GM12892 (cell line): Measurements from ENCODE around the gene PCDHGA7.
"Not testable (repeated sequence)": the region's sequence is repeated elsewhere in the genome, so short reads cannot be mapped to it uniquely, and the experiment has no call there.

ENCODE experiments used
- DNase-seq: peaks from one replicate; pipeline ENCODE4 v3.0.0; 2011; ENCODE audit not compliant: insufficient read length
- FAIRE-seq: peaks from 2 replicates; lab custom pipeline; 2011; peaks lifted over from hg19 to GRCh38; lab: Jason Lieb, UNC
- POLR2A ChIP-seq: IDR thresholded peaks from 2 replicates; pipeline ENCODE4 v1.6.1; 2011; ENCODE audit warnings: low read depth, low read length, control low read depth
- POLR2AphosphoS5 ChIP-seq: IDR thresholded peaks from 2 replicates; pipeline ENCODE4 v1.6.1; 2011; ENCODE audit warnings: low read depth, low read length, control low read depth
- TAF1 ChIP-seq: IDR thresholded peaks from 2 replicates; pipeline ENCODE4 v1.6.1; 2011; ENCODE audit warnings: low read depth, mild to moderate bottlenecking, control low read depth, low read length, borderline replicate concordance

PCDHGA7 gene

GRCh38 chr5:141371572-141372475 is 10.7 kb upstream of the PCDHGA7 start:
- DNase-seq (no peak), FAIRE-seq (no peak)
- no peak for TF ChIP-seq POLR2A
- no peak for TF ChIP-seq TAF1
- no peak for TF ChIP-seq POLR2AphosphoS5

GRCh38 chr5:141373673-141374317 is 8.7 kb upstream of the PCDHGA7 start, which contains the start of gene PCDHGA6:
Gene PCDHGA6, plus strand, starts transcription at chr5:141373891. Its CDS starts 193 bp downstream, at chr5:141374084.
- no peak for FAIRE-seq
- TF ChIP-seq TAF1 (no peak), POLR2A (no peak), POLR2AphosphoS5 (no peak)
- no peak for DNase-seq

- no peak for FAIRE-seq
- DNase-seq: no peak
- no peak for TF ChIP-seq POLR2A
- no peak for TF ChIP-seq TAF1
- TF ChIP-seq POLR2AphosphoS5: no peak
These were observed 7.9 kb upstream of the PCDHGA7 start for GRCh38 chr5:141374627-141375026.

- DNase-seq: not testable (repeated sequence)
These were observed 6.9 kb upstream of the PCDHGA7 start for GRCh38 chr5:141375444-141376155.

GRCh38 chr5:141383345-141383744 is 803 bp downstream of the PCDHGA7 start:
- FAIRE-seq (no peak), DNase-seq (no peak)
- TF ChIP-seq POLR2AphosphoS5 (no peak), TAF1 (no peak), POLR2A (no peak)

More at GRCh38 chr5:141375444-141376155, 6.9 kb upstream of the PCDHGA7 start:
- FAIRE-seq: not testable (repeated sequence)

GRCh38 chr5:141384471-141385267 is 2.1 kb downstream of the PCDHGA7 start:
- DNase-seq (no peak), FAIRE-seq (no peak)
- TF ChIP-seq TAF1 (no peak), POLR2AphosphoS5 (no peak), POLR2A (no peak)

GRCh38 chr5:141387557-141388311 is 5.2 kb downstream of the PCDHGA7 start, which contains the start of gene PCDHGB4:
Gene PCDHGB4, plus strand, starts transcription at chr5:141387698. Its CDS starts 187 bp downstream, at chr5:141387885.
- DNase-seq: not testable (repeated sequence)
- peak; percentile 82 for FAIRE-seq

- TF ChIP-seq TAF1: no peak
- no peak for TF ChIP-seq POLR2A
- no peak for TF ChIP-seq POLR2AphosphoS5
- DNase-seq: no peak
- FAIRE-seq: no peak
These were observed 6.1 kb downstream of the PCDHGA7 start for GRCh38 chr5:141388661-141389060.

GRCh38 chr5:141389153-141390042 is 6.9 kb downstream of the PCDHGA7 start:
- FAIRE-seq: no peak
- DNase-seq: no peak
- no peak for TF ChIP-seq POLR2AphosphoS5
- TF ChIP-seq POLR2A: no peak
- TF ChIP-seq TAF1: no peak
